ENCODE data around the gene CD63. TPM values are rescaled to one million over a fixed set of nuclear protein-coding genes. Genes with fewer than 3 reads are reported as not detected.

CD63 gene
- total and polyA plus RNA-seq, 12 donors = 565 to 2,861 (median 793) TPM

DNA sequence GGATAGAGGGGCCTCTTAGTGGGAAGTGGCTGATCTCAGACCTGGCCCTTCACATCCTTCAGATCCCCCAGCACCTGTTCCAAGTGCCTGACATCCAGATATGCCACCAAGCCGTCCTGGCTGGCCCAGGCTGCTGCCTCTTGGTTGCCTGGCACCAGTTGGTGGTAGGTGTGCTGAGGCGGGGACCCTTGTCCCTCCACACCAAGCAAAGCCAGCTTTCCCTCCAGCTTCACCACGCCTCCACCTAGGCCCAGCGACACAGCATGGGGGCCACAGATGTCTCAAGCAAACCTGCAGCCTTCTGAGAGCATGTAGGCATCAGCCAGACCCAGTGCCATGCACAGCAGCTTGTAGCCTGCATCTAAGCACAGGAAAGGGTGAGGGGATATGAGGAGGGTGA lies 3.5 kb upstream of the CD63 start:
- TF ChIP-seq, protein P1, sequence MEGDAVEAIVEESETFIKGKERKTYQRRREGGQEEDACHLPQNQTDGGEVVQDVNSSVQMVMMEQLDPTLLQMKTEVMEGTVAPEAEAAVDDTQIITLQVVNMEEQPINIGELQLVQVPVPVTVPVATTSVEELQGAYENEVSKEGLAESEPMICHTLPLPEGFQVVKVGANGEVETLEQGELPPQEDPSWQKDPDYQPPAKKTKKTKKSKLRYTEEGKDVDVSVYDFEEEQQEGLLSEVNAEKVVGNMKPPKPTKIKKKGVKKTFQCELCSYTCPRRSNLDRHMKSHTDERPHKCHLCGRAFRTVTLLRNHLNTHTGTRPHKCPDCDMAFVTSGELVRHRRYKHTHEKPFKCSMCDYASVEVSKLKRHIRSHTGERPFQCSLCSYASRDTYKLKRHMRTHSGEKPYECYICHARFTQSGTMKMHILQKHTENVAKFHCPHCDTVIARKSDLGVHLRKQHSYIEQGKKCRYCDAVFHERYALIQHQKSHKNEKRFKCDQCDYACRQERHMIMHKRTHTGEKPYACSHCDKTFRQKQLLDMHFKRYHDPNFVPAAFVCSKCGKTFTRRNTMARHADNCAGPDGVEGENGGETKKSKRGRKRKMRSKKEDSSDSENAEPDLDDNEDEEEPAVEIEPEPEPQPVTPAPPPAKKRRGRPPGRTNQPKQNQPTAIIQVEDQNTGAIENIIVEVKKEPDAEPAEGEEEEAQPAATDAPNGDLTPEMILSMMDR (IDR thresholded peaks at IDR 0.05) = no peak
- no peaks in the 10 kb centered on the region for H3K9me3 ChIP-seq
- 78 to 79% methylated on average over 4 of the region's 4 CpGs for WGBS, 2 donors
- H3K27me3 ChIP-seq = no peaks in the 10 kb centered on the region
- no peak for ATAC-seq
- H3K27ac ChIP-seq = no peak overlapping the region
- no peak for DNase-seq
- no peak overlapping the region for H3K4me3 ChIP-seq
- H3K4me1 ChIP-seq = peaks cover 12 to 37% (median 29%) of the 10 kb centered on the region in 9 donors
- peaks cover 0 to 3% (median 0%) of the 10 kb centered on the region in 9 donors for H3K36me3 ChIP-seq
- intact Hi-C loops (cut with DNase I) = loop anchor here in 4 of 10 donors (10.0 kb wide), 4 partner anchors 203 to 383 kb away; partner anchors contain the start of genes DGKA (in 1 of the 4), RPL41 (in 1 of the 4), RPS26 (in 1 of the 4) and ZC3H10 (in 1 of the 4)

DNA sequence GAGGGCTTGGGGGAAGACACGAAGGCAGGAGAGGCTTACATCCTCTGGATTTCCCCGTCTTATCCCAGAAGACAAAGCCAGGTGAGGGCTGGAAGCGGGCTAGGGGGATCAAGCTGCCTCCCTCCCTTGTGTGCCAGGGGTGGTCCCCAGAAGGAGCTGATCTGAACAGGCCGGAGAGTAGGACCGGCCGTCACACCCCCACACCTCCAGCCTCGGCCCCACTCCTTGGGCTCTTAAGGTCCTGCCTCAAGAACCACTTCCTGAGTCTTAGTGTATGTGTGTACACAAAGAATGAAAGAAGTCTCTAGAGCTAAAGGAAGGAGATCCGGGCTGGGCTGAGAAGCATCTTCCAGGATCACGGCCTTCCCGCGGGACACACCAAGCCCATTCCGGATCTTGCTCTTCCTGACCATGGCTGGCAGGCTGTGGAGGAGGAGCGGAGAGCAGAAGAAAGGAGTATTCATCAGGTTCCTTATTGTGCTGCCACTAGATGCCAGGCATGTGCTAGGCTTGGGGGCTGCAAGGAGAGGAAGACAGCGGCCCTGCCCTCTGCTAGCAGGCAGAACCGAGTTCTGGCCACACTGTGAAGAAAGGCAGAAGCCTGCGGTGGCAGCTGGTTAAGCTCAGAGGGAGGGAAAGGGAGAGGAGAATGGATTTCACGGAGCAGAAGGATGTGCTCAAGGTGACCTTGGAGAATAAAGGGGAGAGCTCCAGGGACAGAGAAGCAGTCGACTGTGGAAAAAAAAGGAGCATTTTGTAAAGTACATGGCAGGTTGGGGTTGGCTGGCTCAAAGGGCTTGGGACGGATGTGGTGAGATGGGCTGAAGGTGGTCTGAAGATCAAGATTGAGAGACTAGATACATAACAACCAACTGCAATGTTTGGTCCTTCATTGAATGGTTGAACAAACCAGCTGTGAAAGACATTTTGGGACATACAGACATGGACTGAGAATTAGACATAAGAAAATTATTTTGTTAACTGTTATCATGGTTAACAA lies 1.3 kb upstream of the CD63 start:
- DNase-seq = no peak
- WGBS, 2 donors = 7 to 8% methylated on average over 19 of the region's 19 CpGs
- intact Hi-C loops (cut with DNase I) = loop anchor here in 5 of 10 donors (2.0 to 10.0 kb wide), 7 partner anchors 21 to 385 kb away; partner anchors contain the start of genes DGKA (in 1 of the 5), RPL41 (in 1 of the 5), RPS26 (in 1 of the 5) and ZC3H10 (in 1 of the 5)

DNA sequence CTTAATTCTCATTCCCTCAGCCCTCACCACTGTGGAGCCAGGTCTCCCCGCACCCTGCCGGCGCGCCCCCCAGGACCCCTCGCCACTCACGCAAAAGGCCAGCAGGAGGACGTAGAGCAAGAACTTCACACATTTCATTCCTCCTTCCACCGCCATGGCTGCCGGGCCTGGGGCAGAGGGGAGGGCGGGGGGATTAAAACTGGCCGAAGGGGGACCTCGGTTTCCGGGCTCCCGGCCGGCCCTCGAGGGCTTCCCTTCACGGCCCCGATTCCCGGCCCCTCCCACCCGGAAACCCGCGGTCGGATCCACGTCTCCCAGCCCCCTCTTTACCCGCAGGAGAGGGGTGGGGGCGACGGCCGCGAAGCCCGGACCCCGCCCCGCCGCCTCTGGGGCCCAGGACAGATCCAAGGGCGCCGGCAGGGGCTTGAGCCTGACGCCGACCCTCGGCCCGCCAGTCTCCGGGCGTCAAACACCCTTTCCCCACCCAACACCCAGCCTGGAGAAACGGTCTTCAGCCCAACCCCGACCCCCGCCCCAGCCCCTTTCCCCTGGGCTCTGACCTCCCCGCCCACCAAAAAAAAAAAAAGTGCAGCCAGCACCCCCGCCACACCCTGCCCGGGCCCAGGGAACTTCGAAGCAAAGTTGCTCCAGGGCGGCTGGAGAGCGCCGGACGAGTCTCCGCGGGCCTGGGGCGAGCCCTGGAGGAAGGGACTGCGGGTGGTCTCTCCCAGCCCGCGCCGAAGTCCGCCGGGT lies 447 bp downstream of the CD63 start:
- peaks cover 0 to 43% (median 29%) of the 10 kb centered on the region in 9 donors for H3K36me3 ChIP-seq
- peak overlapping the region; percentile 96 to 100 (median 99) for H3K27ac ChIP-seq
- intact Hi-C loops (cut with DNase I) = loop anchor here in 3 of 10 donors (2.0 to 5.0 kb wide), 3 partner anchors 20 to 71 kb away; a partner anchor contains a TSS
- 0% methylated on average over 51 to 61 of the region's 61 CpGs for WGBS, 2 donors
- peak; percentile 34 to 68 (median 61) for ATAC-seq
- H3K9me3 ChIP-seq = no peaks in the 10 kb centered on the region
- H3K4me1 ChIP-seq = peaks cover 20 to 68% (median 59%) of the 10 kb centered on the region in 9 donors
- DNase-seq = peak; percentile 83 to 87
- H3K4me3 ChIP-seq = peak overlapping the region; percentile 66 to 98 (median 87)
- H3K27me3 ChIP-seq = no peaks in the 10 kb centered on the region
- TF ChIP-seq, protein P1 (IDR thresholded peaks at IDR 0.05) = no peak

More for the DNA sequence above, 1.3 kb upstream of the CD63 start:
- no peaks in the 10 kb centered on the region for H3K9me3 ChIP-seq
- H3K27me3 ChIP-seq = no peaks in the 10 kb centered on the region
- H3K4me3 ChIP-seq = peak overlapping the region; percentile 66 to 98 (median 87)
- peaks cover 14 to 50% (median 43%) of the 10 kb centered on the region in 9 donors for H3K4me1 ChIP-seq
- H3K27ac ChIP-seq = peak overlapping the region; percentile 96 to 100 (median 99)
- TF ChIP-seq, protein P1 (IDR thresholded peaks at IDR 0.05) = peak in 3 of 9 donors; percentile 15 to 26 (median 19)
- ATAC-seq = peak in 6 of 8 donors; percentile 3 to 13 (median 10)
- peaks cover 0 to 25% (median 18%) of the 10 kb centered on the region in 9 donors for H3K36me3 ChIP-seq
